ENCODE data around the gene METTL17. TPM values are rescaled to one million over a fixed set of nuclear protein-coding genes. Genes with fewer than 3 reads are reported as not detected.

Gene METTL17
- total and polyA plus RNA-seq, 2 of the 13 experiments (the other 11 are each of a cell fraction or from before 2014, with no cell fraction given) = 122 to 199 TPM

GRCh38 chr14:20989787-20990600 is at the start of gene METTL17 (continued):
- no peak for TF ChIP-seq ZNF235 (CRISPR knock-in tag; IDR thresholded peaks at IDR 0.05; ENCODE audit: borderline replicate concordance)
- TF ChIP-seq ZBTB4 (CRISPR knock-in tag; IDR thresholded peaks at IDR 0.05; ENCODE audit: borderline replicate concordance) = no peak
- no peak for TF ChIP-seq ZNF207 (IDR thresholded peaks at IDR 0.05; ENCODE audit: borderline replicate concordance)
- TF ChIP-seq JDP2 (CRISPR knock-in tag; IDR thresholded peaks at IDR 0.05; ENCODE audit: borderline replicate concordance) = no peak
- TF ChIP-seq ETV6 (CRISPR knock-in tag; conservative IDR thresholded peaks at IDR 0.05) = no peak
- TF ChIP-seq ZNF660 (CRISPR knock-in tag; IDR thresholded peaks at IDR 0.05; ENCODE audit: borderline replicate concordance, low read depth) = no peak
- no peak for TF ChIP-seq RAD21 (CRISPR knock-in tag; IDR thresholded peaks at IDR 0.05)
- TF ChIP-seq TAF15 (IDR thresholded peaks at IDR 0.05; ENCODE audit: low read depth, low read length, poor library complexity, severe bottlenecking) = peak; percentile 48
- no peak for TF ChIP-seq CENPBD1 (CRISPR knock-in tag; IDR thresholded peaks at IDR 0.05; ENCODE audit: borderline replicate concordance, low read depth)
- peak; percentile 74 for TF ChIP-seq ZNF441 (CRISPR knock-in tag; IDR thresholded peaks at IDR 0.05; ENCODE audit: borderline replicate concordance)
- TF ChIP-seq BRD4 (CRISPR knock-in tag; IDR thresholded peaks at IDR 0.05) = no peak
- TF ChIP-seq PAXIP1 (CRISPR knock-in tag; conservative IDR thresholded peaks at IDR 0.05) = peak; percentile 28; the same call in 1 of the 2 replicates
- TF ChIP-seq ZNF530 (CRISPR knock-in tag; IDR thresholded peaks at IDR 0.05; ENCODE audit: low read depth) = no peak
- peak; percentile 89; the same call in 1 of the 2 replicates for TF ChIP-seq ISX (CRISPR knock-in tag; conservative IDR thresholded peaks at IDR 0.05)
- TF ChIP-seq, protein P1, sequence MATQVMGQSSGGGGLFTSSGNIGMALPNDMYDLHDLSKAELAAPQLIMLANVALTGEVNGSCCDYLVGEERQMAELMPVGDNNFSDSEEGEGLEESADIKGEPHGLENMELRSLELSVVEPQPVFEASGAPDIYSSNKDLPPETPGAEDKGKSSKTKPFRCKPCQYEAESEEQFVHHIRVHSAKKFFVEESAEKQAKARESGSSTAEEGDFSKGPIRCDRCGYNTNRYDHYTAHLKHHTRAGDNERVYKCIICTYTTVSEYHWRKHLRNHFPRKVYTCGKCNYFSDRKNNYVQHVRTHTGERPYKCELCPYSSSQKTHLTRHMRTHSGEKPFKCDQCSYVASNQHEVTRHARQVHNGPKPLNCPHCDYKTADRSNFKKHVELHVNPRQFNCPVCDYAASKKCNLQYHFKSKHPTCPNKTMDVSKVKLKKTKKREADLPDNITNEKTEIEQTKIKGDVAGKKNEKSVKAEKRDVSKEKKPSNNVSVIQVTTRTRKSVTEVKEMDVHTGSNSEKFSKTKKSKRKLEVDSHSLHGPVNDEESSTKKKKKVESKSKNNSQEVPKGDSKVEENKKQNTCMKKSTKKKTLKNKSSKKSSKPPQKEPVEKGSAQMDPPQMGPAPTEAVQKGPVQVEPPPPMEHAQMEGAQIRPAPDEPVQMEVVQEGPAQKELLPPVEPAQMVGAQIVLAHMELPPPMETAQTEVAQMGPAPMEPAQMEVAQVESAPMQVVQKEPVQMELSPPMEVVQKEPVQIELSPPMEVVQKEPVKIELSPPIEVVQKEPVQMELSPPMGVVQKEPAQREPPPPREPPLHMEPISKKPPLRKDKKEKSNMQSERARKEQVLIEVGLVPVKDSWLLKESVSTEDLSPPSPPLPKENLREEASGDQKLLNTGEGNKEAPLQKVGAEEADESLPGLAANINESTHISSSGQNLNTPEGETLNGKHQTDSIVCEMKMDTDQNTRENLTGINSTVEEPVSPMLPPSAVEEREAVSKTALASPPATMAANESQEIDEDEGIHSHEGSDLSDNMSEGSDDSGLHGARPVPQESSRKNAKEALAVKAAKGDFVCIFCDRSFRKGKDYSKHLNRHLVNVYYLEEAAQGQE (IDR thresholded peaks at IDR 0.05; ENCODE audit: borderline replicate concordance in 1 of 2, low read depth in 1 of 2, low read length in 2 of 2) = 0 out of 4 replicates have a peak, but pooled peaks of 1 of the 2 experiments have one; percentile 14
- TF ChIP-seq ZNF564 (CRISPR knock-in tag; IDR thresholded peaks at IDR 0.05) = no peak
- no peak for TF ChIP-seq MEIS1 (CRISPR knock-in tag; IDR thresholded peaks at IDR 0.05; ENCODE audit: borderline replicate concordance)

All from HepG2 (cell line).